GM21825 (cell line): ENCODE measurements around the gene RPN2.
"Not testable (repeated sequence)": the region's sequence is repeated elsewhere in the genome, so short reads cannot be mapped to it uniquely, and the experiment has no call there.

Experiments used
- ATAC-seq: cut with Tn5 transposase; IDR thresholded peaks from one replicate; pipeline ENCODE4 v1.9.1; 2021; ENCODE audit warnings: mild to moderate bottlenecking, moderate library complexity; ENCODE audit not compliant: unreplicated experiment

The RPN2 gene

GRCh38 chr20:37178839-37179682, at the start of gene RPN2, which contains the start of gene MROH8:
Gene RPN2 (plus strand): TSS chr20:37179330. CDS start chr20:37179357, 27 bp downstream.
Gene MROH8 (minus strand): TSS chr20:37179548.
- peak; percentile 83 for ATAC-seq

- ATAC-seq, result no peak
Measured at GRCh38 chr20:37131486-37131885, 47.6 kb upstream of the RPN2 start.

- no peak for ATAC-seq
Measured at GRCh38 chr20:37133952-37134351, 45.2 kb upstream of the RPN2 start.

- no peak for ATAC-seq
Measured at GRCh38 chr20:37137547-37137946, 41.6 kb upstream of the RPN2 start.

- ATAC-seq, result no peak
Measured at GRCh38 chr20:37142708-37143107, 36.4 kb upstream of the RPN2 start.

- ATAC-seq, result no peak
Measured at GRCh38 chr20:37144856-37145404, 34.2 kb upstream of the RPN2 start.

- no peak for ATAC-seq
Measured at GRCh38 chr20:37147250-37147649, 31.9 kb upstream of the RPN2 start.

GRCh38 chr20:37150864-37151263, 28.3 kb upstream of the RPN2 start:
- not testable (repeated sequence) for ATAC-seq

GRCh38 chr20:37151529-37151928, 27.6 kb upstream of the RPN2 start:
- no peak for ATAC-seq

GRCh38 chr20:37152284-37152683, 26.8 kb upstream of the RPN2 start:
- ATAC-seq, result no peak

GRCh38 chr20:37154684-37155298, 24.3 kb upstream of the RPN2 start:
- no peak for ATAC-seq

GRCh38 chr20:37155987-37156386, 23.1 kb upstream of the RPN2 start:
- no peak for ATAC-seq

GRCh38 chr20:37158248-37158647, 20.9 kb upstream of the RPN2 start:
- ATAC-seq, result no peak

GRCh38 chr20:37160683-37161082, 18.4 kb upstream of the RPN2 start:
- no peak for ATAC-seq

- ATAC-seq, result no peak
Measured at GRCh38 chr20:37161830-37162549, 17.1 kb upstream of the RPN2 start.

GRCh38 chr20:37162646-37163045, 16.5 kb upstream of the RPN2 start:
- no peak for ATAC-seq

- no peak for ATAC-seq
Measured at GRCh38 chr20:37163832-37164554, 15.1 kb upstream of the RPN2 start.

GRCh38 chr20:37165031-37165430, 14.1 kb upstream of the RPN2 start:
- ATAC-seq, result no peak

- ATAC-seq, result no peak
Measured at GRCh38 chr20:37166867-37167266, 12.3 kb upstream of the RPN2 start.

- ATAC-seq, result no peak
Measured at GRCh38 chr20:37172836-37173235, 6.3 kb upstream of the RPN2 start.
